WI38 (cell line): ENCODE measurements around the gene ELAVL2.

ENCODE experiments used
- H3K4me3 ChIP-seq: 2 replicates; pipeline ENCODE4 v1.5.1; 2011; ENCODE audit warnings: low read depth, mild to moderate bottlenecking, control low read depth, low read length
- CTCF ChIP-seq: IDR thresholded peaks from 2 replicates; pipeline ENCODE4 v1.5.1; 2012; ENCODE audit warnings: low read depth, mild to moderate bottlenecking, control low read depth, low read length

ELAVL2 gene

GRCh38 chr9:23826120-23826629 is at the start of gene ELAVL2:
TSS of gene ELAVL2 (minus strand) at chr9:23826240. CDS start at chr9:23762234, 64,006 bp downstream.
- TF ChIP-seq CTCF: no peak
- H3K4me3 ChIP-seq: 0 out of 2 replicates have a peak within 1 kb of the TSS, but pooled peaks have one; percentile 4

- TF ChIP-seq CTCF: no peak
- no peak overlapping the region for H3K4me3 ChIP-seq
These were observed 32.2 kb upstream of the ELAVL2 start for GRCh38 chr9:23858234-23858633.

GRCh38 chr9:23855873-23856604 is 30.0 kb upstream of the ELAVL2 start:
- H3K4me3 ChIP-seq: no peak overlapping the region
- no peak for TF ChIP-seq CTCF

- TF ChIP-seq CTCF: no peak
- no peak overlapping the region for H3K4me3 ChIP-seq
These were observed 24.9 kb upstream of the ELAVL2 start for GRCh38 chr9:23850690-23851629.

GRCh38 chr9:23850242-23850689 is 24.2 kb upstream of the ELAVL2 start:
- no peak overlapping the region for H3K4me3 ChIP-seq

GRCh38 chr9:23849379-23850035 is 23.5 kb upstream of the ELAVL2 start:
- no peak for TF ChIP-seq CTCF
- H3K4me3 ChIP-seq: no peak overlapping the region

More at GRCh38 chr9:23850242-23850689, 24.2 kb upstream of the ELAVL2 start:
- TF ChIP-seq CTCF: no peak
